Measurements from ENCODE around the gene CDH23.

CDH23 gene

DNA sequence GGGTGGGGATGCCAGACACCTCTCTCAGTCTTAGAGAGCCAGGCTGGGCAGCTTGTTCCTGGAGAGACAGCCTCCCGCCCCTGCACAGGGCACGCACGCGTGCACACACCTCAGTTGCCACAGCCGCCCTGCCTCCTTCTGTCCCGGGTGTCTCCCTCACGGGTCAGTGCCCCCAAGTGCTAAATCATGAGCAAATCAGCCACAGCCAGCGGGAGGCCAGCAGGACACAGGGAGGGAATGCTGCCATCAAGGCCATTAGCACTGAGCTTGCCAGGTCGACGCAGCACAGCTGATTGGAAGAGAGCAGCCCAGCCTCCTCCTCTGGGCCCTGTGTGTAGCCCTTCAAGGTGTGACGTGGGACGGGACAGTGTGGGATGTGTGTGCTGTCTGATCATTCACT is 130.4 kb downstream of the CDH23 start:
- H3K4me3 ChIP-seq (ENCODE audit: low read depth, low read length), result no peak overlapping the region
- TF ChIP-seq CTCF (conservative IDR thresholded peaks at IDR 0.05; ENCODE audit: low read depth, low read length), result no peak
- DNase-seq (ENCODE audit: low read depth), result no peak

DNA sequence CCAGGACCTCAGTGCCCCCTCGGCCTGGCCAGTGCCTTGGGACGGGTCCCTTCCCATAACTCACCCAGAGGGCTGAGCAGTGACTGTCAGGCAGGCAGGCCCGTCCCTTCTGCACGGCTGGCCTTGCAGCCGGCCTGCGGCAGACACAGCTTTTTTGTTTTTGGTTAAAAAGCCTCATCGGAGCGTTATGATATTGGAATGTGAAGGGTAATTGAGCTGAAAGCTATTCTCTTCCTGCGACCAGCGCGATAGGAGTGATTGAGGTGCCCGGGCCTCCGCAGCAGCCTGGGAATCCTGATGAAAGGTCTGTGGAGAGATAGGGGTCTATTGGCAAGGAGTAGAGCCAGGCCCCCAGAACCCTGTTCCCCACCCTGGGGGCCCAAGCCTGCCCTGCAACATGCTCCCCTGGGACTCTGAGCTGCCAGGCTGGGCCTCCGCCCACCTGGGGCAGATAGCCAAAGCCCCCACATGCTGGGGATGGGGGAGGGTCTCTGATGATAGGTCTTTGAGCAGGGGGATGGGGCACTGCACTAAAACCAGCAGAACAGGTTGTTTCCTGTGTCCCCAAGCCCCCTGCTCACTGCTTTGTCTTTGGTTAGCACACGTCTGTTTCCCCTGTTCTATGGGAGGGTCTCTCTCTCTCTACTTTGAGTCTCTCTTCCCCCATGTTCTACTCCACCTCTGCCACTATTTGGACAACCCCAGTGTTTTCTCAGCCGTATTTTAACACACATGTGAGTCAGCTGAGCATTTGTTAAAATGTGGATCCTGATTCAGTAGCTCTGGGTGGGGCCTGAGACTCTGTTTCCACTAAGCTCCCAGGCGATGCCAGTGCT is 131.9 kb downstream of the CDH23 start:
- no peak overlapping the region for H3K4me3 ChIP-seq (ENCODE audit: low read depth, low read length)
- no peak for DNase-seq (ENCODE audit: low read depth)
- TF ChIP-seq CTCF (conservative IDR thresholded peaks at IDR 0.05; ENCODE audit: low read depth, low read length), result no peak

DNA sequence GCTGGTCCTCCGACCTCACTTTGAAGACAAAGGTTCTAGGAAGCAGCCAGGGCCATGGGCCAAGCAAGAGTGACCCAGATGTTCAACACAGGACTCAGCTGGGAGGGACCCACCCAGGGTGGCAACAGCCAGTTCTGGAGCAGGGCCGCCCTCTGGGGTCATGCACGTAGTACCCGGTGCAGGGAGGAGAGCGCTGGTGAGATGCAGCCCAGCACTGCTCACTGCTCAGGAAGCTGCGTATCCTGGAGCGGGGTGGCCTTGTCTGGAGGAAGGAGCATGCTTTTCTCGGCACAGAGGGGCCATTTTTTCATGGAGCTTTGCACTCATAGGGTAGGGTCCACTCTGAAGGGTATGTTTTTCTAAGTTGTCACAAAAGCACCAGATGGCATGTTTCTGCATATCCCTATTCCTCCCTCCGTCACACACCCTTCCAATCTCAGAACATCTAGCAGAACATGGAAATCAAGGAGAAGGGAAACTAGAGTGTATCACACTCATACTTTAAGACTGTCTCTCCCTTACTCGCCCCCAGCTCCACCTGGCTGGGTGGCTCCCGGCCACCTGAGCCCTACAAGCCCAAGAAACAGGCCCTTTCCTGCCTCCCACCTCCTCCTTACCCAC is 132.6 kb downstream of the CDH23 start:
- TF ChIP-seq CTCF (conservative IDR thresholded peaks at IDR 0.05; ENCODE audit: low read depth, low read length), result no peak
- no peak overlapping the region for H3K4me3 ChIP-seq (ENCODE audit: low read depth, low read length)
- DNase-seq (ENCODE audit: low read depth), result no peak

- H3K4me3 ChIP-seq (ENCODE audit: low read depth, low read length), result no peak overlapping the region
- DNase-seq (ENCODE audit: low read depth), result no peak
- TF ChIP-seq CTCF (conservative IDR thresholded peaks at IDR 0.05; ENCODE audit: low read depth, low read length), result no peak
Measured at GRCh38 chr10:71530781-71531180, 134.1 kb downstream of the CDH23 start.

GRCh38 chr10:71531485-71532446 is 135.0 kb downstream of the CDH23 start:
- no peak overlapping the region for H3K4me3 ChIP-seq (ENCODE audit: low read depth, low read length)
- DNase-seq (ENCODE audit: low read depth), result no peak

GRCh38 chr10:71532878-71533277 is 136.2 kb downstream of the CDH23 start:
- no peak overlapping the region for H3K4me3 ChIP-seq (ENCODE audit: low read depth, low read length)
- no peak for DNase-seq (ENCODE audit: low read depth)
- TF ChIP-seq CTCF (conservative IDR thresholded peaks at IDR 0.05; ENCODE audit: low read depth, low read length), result no peak

More at GRCh38 chr10:71531485-71532446, 135.0 kb downstream of the CDH23 start:
- no peak for TF ChIP-seq CTCF (conservative IDR thresholded peaks at IDR 0.05; ENCODE audit: low read depth, low read length)

Data from choroid plexus epithelial cell (primary cell).